ENCODE results near the gene ULK4. TPM values are rescaled to one million over a fixed set of nuclear protein-coding genes. Genes with fewer than 3 reads are reported as not detected.
"Not testable (repeated sequence)": the region's sequence is repeated elsewhere in the genome, so short reads cannot be mapped to it uniquely, and the experiment has no call there.

ULK4 gene
- polyA plus RNA-seq, 1 experiment = 1.6 TPM

DNA sequence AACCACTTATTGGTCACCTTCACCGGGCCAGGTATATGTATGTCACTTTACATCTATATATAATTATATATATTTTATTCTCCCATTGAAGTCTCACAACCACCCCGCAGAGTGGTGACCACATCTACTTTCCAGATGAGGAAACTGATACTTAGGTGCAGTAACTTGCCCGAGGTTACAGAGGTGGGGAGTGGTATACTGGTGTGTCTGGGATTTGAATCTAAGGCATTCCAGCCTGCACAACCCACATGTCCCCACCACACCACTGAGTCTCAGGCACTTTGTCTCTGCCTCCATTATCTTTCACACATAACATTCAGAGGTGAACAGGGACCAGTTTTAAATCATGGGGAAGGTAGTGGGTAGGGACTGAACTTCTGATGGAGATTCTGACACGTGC, 501.2 kb downstream of the ULK4 start:
- POLR2A ChIA-PET = no interaction called here
- Histone ChIP-seq H3K27me3 (ENCODE audit: control insufficient read depth, insufficient read depth, low read length) (no peaks in the 10 kb centered on the region), H3K4me3 (ENCODE audit: low read depth, low read length) (no peak overlapping the region), H3K36me3 (ENCODE audit: control insufficient read depth, insufficient read depth, low read length) (no peaks in the 10 kb centered on the region)
- CTCF ChIA-PET = no interaction called here
- TF ChIP-seq CTCF (IDR thresholded peaks at IDR 0.05; ENCODE audit: insufficient read depth, low read depth, low read length) = no peak
- DNase-seq (ENCODE audit: low read depth) = no peak

- H3K4me3 ChIP-seq (ENCODE audit: low read depth, low read length) = no peak overlapping the region
- ChIA-PET CTCF (no interaction called here), POLR2A (no interaction called here)
- H3K27me3 ChIP-seq (ENCODE audit: control insufficient read depth, insufficient read depth, low read length) = no peaks in the 10 kb centered on the region
- DNase-seq (ENCODE audit: low read depth) = no peak
- no peak for TF ChIP-seq CTCF (IDR thresholded peaks at IDR 0.05; ENCODE audit: insufficient read depth, low read depth, low read length)
- H3K36me3 ChIP-seq (ENCODE audit: control insufficient read depth, insufficient read depth, low read length) = no peaks in the 10 kb centered on the region
Measured at GRCh38 chr3:41457176-41457575, 504.7 kb downstream of the ULK4 start.

GRCh38 chr3:41456162-41456561, 505.7 kb downstream of the ULK4 start:
- TF ChIP-seq CTCF (IDR thresholded peaks at IDR 0.05; ENCODE audit: insufficient read depth, low read depth, low read length) = no peak
- POLR2A ChIA-PET = no interaction called here

DNA sequence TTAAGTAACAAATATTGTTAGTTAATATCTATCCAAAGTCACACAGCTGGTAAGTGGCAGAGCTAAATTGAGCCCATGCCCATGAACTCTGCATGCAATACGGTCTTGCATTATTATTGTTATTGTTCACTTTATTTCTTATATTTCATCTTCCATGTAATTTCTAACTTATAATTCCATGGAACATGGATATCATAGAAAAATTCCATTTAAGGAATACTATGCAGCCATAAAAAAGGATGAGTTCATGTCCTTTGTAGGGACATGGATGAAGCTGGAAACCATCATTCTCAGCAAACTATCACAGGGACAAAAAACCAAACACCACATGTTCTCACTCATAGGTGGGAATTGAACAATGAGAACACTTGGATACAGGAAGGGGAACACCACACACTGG, 508.3 kb downstream of the ULK4 start:
- H3K4me3 ChIP-seq (ENCODE audit: low read depth, low read length); H3K27me3 ChIP-seq (ENCODE audit: control insufficient read depth, insufficient read depth, low read length); DNase-seq (ENCODE audit: low read depth); H3K36me3 ChIP-seq (ENCODE audit: control insufficient read depth, insufficient read depth, low read length); CTCF ChIA-PET; POLR2A ChIA-PET: not testable (repeated sequence)

More at GRCh38 chr3:41456162-41456561, 505.7 kb downstream of the ULK4 start:
- Histone ChIP-seq H3K36me3 (ENCODE audit: control insufficient read depth, insufficient read depth, low read length) (no peaks in the 10 kb centered on the region), H3K4me3 (ENCODE audit: low read depth, low read length) (no peak overlapping the region), H3K27me3 (ENCODE audit: control insufficient read depth, insufficient read depth, low read length) (no peaks in the 10 kb centered on the region)
- DNase-seq (ENCODE audit: low read depth) = no peak
- CTCF ChIA-PET = no interaction called here

DNA sequence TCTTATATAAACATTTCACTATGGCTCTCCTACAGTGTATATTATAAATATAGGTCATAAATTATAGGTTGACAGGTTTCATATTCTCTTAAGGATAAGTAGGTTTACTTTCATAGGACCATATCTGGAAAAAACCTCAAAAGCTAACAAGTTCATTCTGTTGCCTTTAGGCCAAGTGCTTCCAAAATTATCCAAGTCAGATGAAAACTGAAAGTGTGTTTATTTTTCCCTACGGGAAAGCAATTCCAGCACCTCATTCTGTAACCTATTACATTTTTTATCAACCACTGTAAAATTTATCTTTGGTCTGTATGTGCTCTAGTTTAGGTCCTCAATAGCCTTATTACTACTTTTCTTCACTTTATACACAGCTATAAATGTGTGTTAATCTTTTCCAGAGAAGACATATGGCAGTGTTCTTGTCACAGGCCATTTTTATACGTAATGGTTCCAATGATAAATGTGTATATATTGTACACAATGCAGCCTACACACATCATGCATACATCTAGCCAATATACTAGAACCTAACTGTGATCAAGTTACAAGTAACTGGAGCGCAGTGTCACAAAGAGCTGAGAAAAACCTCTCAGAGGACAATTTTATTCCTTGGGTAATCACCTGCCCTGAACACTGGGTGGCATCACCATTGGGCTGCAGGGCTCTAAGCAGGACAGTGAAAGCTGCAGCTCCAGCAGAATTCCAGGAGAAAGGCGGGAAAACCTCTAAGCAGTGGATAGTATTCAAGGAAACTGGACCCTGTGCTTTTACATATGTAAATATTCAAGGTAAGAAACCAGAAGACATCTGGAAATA, 511.3 kb downstream of the ULK4 start:
- TF ChIP-seq CTCF (IDR thresholded peaks at IDR 0.05; ENCODE audit: insufficient read depth, low read depth, low read length) = no peak
- no peaks in the 10 kb centered on the region for H3K36me3 ChIP-seq (ENCODE audit: control insufficient read depth, insufficient read depth, low read length)
- no peaks in the 10 kb centered on the region for H3K27me3 ChIP-seq (ENCODE audit: control insufficient read depth, insufficient read depth, low read length)
- CTCF ChIA-PET = no interaction called here
- POLR2A ChIA-PET = no interaction called here
- no peak overlapping the region for H3K4me3 ChIP-seq (ENCODE audit: low read depth, low read length)
- DNase-seq (ENCODE audit: low read depth) = no peak

GRCh38 chr3:41448396-41448795, 513.5 kb downstream of the ULK4 start:
- Histone ChIP-seq H3K4me3 (ENCODE audit: low read depth, low read length) (no peak overlapping the region), H3K27me3 (ENCODE audit: control insufficient read depth, insufficient read depth, low read length) (no peaks in the 10 kb centered on the region), H3K36me3 (ENCODE audit: control insufficient read depth, insufficient read depth, low read length) (no peaks in the 10 kb centered on the region)
- ChIA-PET POLR2A (no interaction called here), CTCF (no interaction called here)
- DNase-seq (ENCODE audit: low read depth) = no peak
- no peak for TF ChIP-seq CTCF (IDR thresholded peaks at IDR 0.05; ENCODE audit: insufficient read depth, low read depth, low read length)

Measured in BJ (cell line).